ENCODE data around the gene GPR15LG. TPM values are rescaled to one million over a fixed set of nuclear protein-coding genes. Genes with fewer than 3 reads are reported as not detected.

Gene GPR15LG
- total RNA-seq, 1 experiment from 2014 or later = not detected

DNA sequence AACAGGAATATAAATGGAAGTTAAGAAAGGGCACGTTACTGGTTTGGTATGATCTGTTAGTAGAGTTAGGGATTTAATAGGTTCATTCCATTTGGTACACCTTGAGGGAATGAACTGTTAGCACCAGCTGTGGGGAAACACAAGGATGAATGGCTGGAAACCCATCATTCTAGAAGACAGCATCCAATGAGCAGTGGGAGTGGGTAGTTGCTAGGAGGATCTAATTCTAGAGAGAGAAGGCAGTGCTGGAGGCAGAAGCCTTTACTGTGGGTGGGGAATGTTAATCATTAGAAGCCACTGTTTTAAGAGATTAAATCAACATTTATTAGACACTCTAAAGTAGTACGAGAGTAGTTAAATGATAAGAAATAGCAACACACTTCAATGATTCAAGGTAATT, 15.5 kb upstream of the GPR15LG start:
- TF ChIP-seq, protein P1, sequence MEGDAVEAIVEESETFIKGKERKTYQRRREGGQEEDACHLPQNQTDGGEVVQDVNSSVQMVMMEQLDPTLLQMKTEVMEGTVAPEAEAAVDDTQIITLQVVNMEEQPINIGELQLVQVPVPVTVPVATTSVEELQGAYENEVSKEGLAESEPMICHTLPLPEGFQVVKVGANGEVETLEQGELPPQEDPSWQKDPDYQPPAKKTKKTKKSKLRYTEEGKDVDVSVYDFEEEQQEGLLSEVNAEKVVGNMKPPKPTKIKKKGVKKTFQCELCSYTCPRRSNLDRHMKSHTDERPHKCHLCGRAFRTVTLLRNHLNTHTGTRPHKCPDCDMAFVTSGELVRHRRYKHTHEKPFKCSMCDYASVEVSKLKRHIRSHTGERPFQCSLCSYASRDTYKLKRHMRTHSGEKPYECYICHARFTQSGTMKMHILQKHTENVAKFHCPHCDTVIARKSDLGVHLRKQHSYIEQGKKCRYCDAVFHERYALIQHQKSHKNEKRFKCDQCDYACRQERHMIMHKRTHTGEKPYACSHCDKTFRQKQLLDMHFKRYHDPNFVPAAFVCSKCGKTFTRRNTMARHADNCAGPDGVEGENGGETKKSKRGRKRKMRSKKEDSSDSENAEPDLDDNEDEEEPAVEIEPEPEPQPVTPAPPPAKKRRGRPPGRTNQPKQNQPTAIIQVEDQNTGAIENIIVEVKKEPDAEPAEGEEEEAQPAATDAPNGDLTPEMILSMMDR (conservative IDR thresholded peaks at IDR 0.05; ENCODE audit: low read depth, low read length) = no peak
- no peak for TF ChIP-seq EZH2 (IDR thresholded peaks at IDR 0.05; ENCODE audit: low read length, unreplicated experiment)
- no peak for TF ChIP-seq EZH2phosphoT487 (IDR thresholded peaks at IDR 0.05; ENCODE audit: borderline replicate concordance, low read length)
- POLR2A ChIA-PET (ENCODE audit: unreplicated experiment) = no interaction called here
- Histone ChIP-seq H3F3A (ENCODE audit: low read length, unreplicated experiment) (no peaks in the 10 kb centered on the region), H3K79me2 (ENCODE audit: low read length) (no peaks in the 10 kb centered on the region), H3K9me3 (ENCODE audit: low read length) (no peaks in the 10 kb centered on the region), H2AFZ (ENCODE audit: low read length) (no peak overlapping the region), H3K27ac (ENCODE audit: low read length) (no peak overlapping the region), H4K20me1 (ENCODE audit: low read length) (no peaks in the 10 kb centered on the region), H3K4me3 (ENCODE audit: low read length) (no peak overlapping the region), H3K4me2 (ENCODE audit: low read length) (no peak overlapping the region), H3K27me3 (ENCODE audit: low read length) (no peaks in the 10 kb centered on the region), H3K4me1 (ENCODE audit: insufficient read depth, low read length) (no peaks in the 10 kb centered on the region), H3K9me2 (replicated peaks; ENCODE audit: low read length) (no peaks in the 10 kb centered on the region), H3K9ac (ENCODE audit: low read length) (no peak overlapping the region), H3K36me3 (ENCODE audit: low read depth, low read length) (peaks cover 17% of the 10 kb centered on the region; the same call in 1 of the 2 replicates)
- CTCF ChIA-PET = no interaction called here
- no peak for DNase-seq
- intact Hi-C loops (cut with micrococcal nuclease) = no loop called here
- ATAC-seq = no peak
- no TSS peak for BruUV-seq (replicated peaks)

DNA sequence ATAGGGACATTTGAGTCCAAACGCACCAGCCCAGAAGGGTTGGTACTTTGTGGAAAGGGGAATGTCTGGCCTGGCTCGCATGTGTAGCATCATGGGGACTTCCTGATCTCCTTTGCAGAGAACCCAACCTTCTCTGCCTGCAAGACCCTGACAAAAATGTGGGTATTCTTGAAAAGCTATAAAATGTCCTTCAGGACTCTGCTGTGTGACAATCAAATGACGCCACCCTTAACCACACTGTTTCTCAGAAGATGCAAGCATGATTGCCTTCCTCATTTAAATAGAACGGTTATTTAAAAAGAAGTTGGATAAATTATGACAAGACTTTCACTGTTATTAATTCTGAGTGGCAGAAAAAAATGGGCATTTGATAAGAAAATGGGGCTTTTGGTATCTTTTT, 15.1 kb upstream of the GPR15LG start:
- intact Hi-C loops (cut with micrococcal nuclease) = no loop called here

DNA sequence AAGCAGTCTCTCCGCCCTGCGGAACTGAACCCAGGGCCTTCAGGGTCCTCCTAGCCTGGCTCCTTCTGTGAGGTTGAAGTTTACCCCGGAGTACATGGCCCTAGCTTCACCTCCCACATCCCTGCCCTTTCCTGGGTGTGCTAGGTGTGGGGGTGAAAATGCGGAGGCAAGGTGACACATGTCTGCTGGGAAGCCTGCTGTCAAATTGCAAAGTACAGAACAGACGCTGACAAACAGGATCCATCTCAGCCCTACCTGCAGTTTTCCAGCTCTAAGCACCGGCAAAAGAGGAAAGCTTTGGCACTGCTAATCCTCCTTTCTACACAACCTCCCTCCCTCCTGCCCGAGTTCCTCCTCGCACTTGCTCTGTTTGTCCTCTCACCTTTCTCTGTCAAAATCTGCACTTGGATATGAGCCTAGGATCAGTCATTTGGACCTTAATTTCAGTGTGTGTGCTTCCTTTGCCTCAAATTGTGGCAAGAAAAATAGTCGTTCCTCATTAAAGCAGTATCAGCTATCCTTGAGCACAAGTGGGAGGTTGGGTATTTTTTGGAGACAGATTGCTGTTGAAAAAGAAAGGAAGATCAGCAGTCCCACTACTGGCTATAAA, 14.4 kb upstream of the GPR15LG start:
- POLR2A ChIA-PET (ENCODE audit: unreplicated experiment) = no interaction called here
- Histone ChIP-seq H3F3A (ENCODE audit: low read length, unreplicated experiment) (no peaks in the 10 kb centered on the region), H3K9me3 (ENCODE audit: low read length) (no peaks in the 10 kb centered on the region), H3K4me2 (ENCODE audit: low read length) (no peak overlapping the region), H4K20me1 (ENCODE audit: low read length) (no peaks in the 10 kb centered on the region), H3K36me3 (ENCODE audit: low read depth, low read length) (peaks cover 5% of the 10 kb centered on the region; the same call in 1 of the 2 replicates), H2AFZ (ENCODE audit: low read length) (no peak overlapping the region), H3K9ac (ENCODE audit: low read length) (no peak overlapping the region), H3K79me2 (ENCODE audit: low read length) (no peaks in the 10 kb centered on the region), H3K27ac (ENCODE audit: low read length) (no peak overlapping the region), H3K4me1 (ENCODE audit: insufficient read depth, low read length) (no peaks in the 10 kb centered on the region), H3K27me3 (ENCODE audit: low read length) (no peaks in the 10 kb centered on the region), H3K9me2 (replicated peaks; ENCODE audit: low read length) (no peaks in the 10 kb centered on the region), H3K4me3 (ENCODE audit: low read length) (no peak overlapping the region)
- DNase-seq (no peak), ATAC-seq (no peak)
- CTCF ChIA-PET = no interaction called here
- intact Hi-C loops (cut with micrococcal nuclease) = no loop called here
- TF ChIP-seq EZH2phosphoT487 (IDR thresholded peaks at IDR 0.05; ENCODE audit: borderline replicate concordance, low read length) (no peak), EZH2 (IDR thresholded peaks at IDR 0.05; ENCODE audit: low read length, unreplicated experiment) (no peak)
- TF ChIP-seq, protein P1 (conservative IDR thresholded peaks at IDR 0.05; ENCODE audit: low read depth, low read length) = no peak
- BruUV-seq (replicated peaks) = no TSS peak

More for the DNA sequence above, 15.1 kb upstream of the GPR15LG start:
- Histone ChIP-seq H3K9ac (ENCODE audit: low read length) (no peak overlapping the region), H3K9me2 (replicated peaks; ENCODE audit: low read length) (no peaks in the 10 kb centered on the region), H4K20me1 (ENCODE audit: low read length) (no peaks in the 10 kb centered on the region), H3K27ac (ENCODE audit: low read length) (no peak overlapping the region), H2AFZ (ENCODE audit: low read length) (no peak overlapping the region), H3K4me1 (ENCODE audit: insufficient read depth, low read length) (no peaks in the 10 kb centered on the region), H3K9me3 (ENCODE audit: low read length) (no peaks in the 10 kb centered on the region), H3K4me3 (ENCODE audit: low read length) (no peak overlapping the region), H3K79me2 (ENCODE audit: low read length) (no peaks in the 10 kb centered on the region), H3K27me3 (ENCODE audit: low read length) (no peaks in the 10 kb centered on the region), H3F3A (ENCODE audit: low read length, unreplicated experiment) (no peaks in the 10 kb centered on the region), H3K4me2 (ENCODE audit: low read length) (no peak overlapping the region), H3K36me3 (ENCODE audit: low read depth, low read length) (peaks cover 12% of the 10 kb centered on the region; the same call in 1 of the 2 replicates)
- CTCF ChIA-PET = no interaction called here
- no peak for DNase-seq
- no TSS peak for BruUV-seq (replicated peaks)
- no peak for ATAC-seq
- POLR2A ChIA-PET (ENCODE audit: unreplicated experiment) = no interaction called here
- TF ChIP-seq EZH2 (IDR thresholded peaks at IDR 0.05; ENCODE audit: low read length, unreplicated experiment) (no peak), EZH2phosphoT487 (IDR thresholded peaks at IDR 0.05; ENCODE audit: borderline replicate concordance, low read length) (no peak)
- TF ChIP-seq, protein P1 (conservative IDR thresholded peaks at IDR 0.05; ENCODE audit: low read depth, low read length) = no peak
